ENCODE results near the gene UBE2B. TPM values are rescaled to one million over a fixed set of nuclear protein-coding genes. Genes with fewer than 3 reads are reported as not detected.

UBE2B gene
- total RNA-seq, 2 donors from 2014 or later, result 54.5 to 62.0 TPM

- H3K27ac Mint-ChIP-seq, result no peak overlapping the region
Measured at GRCh38 chr5:134435560-134435959, 64.2 kb downstream of the UBE2B start.

GRCh38 chr5:134436523-134437339 lies 65.4 kb downstream of the UBE2B start:
- Histone ChIP-seq H3K4me3 (ENCODE audit: low read length) (no peak overlapping the region), H3K9me3 (ENCODE audit: control insufficient read depth, low read length) (no peaks in the 10 kb centered on the region), H3K4me1 (ENCODE audit: control insufficient read depth, insufficient read depth, low read length) (no peaks in the 10 kb centered on the region), H3K27ac (ENCODE audit: low read depth, low read length) (no peak overlapping the region), H3K27me3 (ENCODE audit: control insufficient read depth, insufficient read depth, low read length, poor library complexity, severe bottlenecking) (no peaks in the 10 kb centered on the region), H3K36me3 (ENCODE audit: control insufficient read depth, insufficient read depth, low read length) (no peaks in the 10 kb centered on the region), H3K9ac (ENCODE audit: extremely low read depth, low read length, poor library complexity, severe bottlenecking) (no peak overlapping the region)
- no peak for DNase-seq
- Mint-ChIP-seq H3K9me3 (no peaks in the 10 kb centered on the region), H3K4me1 (peaks cover 17% of the 10 kb centered on the region), H3K36me3 (ENCODE audit: low read depth) (no peaks in the 10 kb centered on the region), H3K27me3 (ENCODE audit: insufficient read depth) (no peaks in the 10 kb centered on the region), H3K27ac (peak overlapping the region; percentile 85), H3K4me3 (no peak overlapping the region)
- WGBS, 2 experiments (ENCODE audit: insufficient coverage in 1 of 2, insufficient read length in 1 of 2), result 75 to 78% methylated on average over 10 to 20 of the region's 20 CpGs
- TF ChIP-seq, protein P1, sequence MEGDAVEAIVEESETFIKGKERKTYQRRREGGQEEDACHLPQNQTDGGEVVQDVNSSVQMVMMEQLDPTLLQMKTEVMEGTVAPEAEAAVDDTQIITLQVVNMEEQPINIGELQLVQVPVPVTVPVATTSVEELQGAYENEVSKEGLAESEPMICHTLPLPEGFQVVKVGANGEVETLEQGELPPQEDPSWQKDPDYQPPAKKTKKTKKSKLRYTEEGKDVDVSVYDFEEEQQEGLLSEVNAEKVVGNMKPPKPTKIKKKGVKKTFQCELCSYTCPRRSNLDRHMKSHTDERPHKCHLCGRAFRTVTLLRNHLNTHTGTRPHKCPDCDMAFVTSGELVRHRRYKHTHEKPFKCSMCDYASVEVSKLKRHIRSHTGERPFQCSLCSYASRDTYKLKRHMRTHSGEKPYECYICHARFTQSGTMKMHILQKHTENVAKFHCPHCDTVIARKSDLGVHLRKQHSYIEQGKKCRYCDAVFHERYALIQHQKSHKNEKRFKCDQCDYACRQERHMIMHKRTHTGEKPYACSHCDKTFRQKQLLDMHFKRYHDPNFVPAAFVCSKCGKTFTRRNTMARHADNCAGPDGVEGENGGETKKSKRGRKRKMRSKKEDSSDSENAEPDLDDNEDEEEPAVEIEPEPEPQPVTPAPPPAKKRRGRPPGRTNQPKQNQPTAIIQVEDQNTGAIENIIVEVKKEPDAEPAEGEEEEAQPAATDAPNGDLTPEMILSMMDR (conservative IDR thresholded peaks at IDR 0.05), result no peak

More at GRCh38 chr5:134435560-134435959, 64.2 kb downstream of the UBE2B start:
- no peaks in the 10 kb centered on the region for H3K27me3 ChIP-seq (ENCODE audit: control insufficient read depth, insufficient read depth, low read length, poor library complexity, severe bottlenecking)
- H3K9me3 ChIP-seq (ENCODE audit: control insufficient read depth, low read length), result no peaks in the 10 kb centered on the region
- H3K4me1 ChIP-seq (ENCODE audit: control insufficient read depth, insufficient read depth, low read length), result no peaks in the 10 kb centered on the region
- no peak overlapping the region for H3K4me3 ChIP-seq (ENCODE audit: low read length)
- no peaks in the 10 kb centered on the region for H3K9me3 Mint-ChIP-seq
- H3K27ac ChIP-seq (ENCODE audit: low read depth, low read length), result no peak overlapping the region
- H3K4me3 Mint-ChIP-seq, result no peak overlapping the region
- TF ChIP-seq, protein P1 (conservative IDR thresholded peaks at IDR 0.05), result no peak
- H3K36me3 ChIP-seq (ENCODE audit: control insufficient read depth, insufficient read depth, low read length), result no peaks in the 10 kb centered on the region
- no peak overlapping the region for H3K9ac ChIP-seq (ENCODE audit: extremely low read depth, low read length, poor library complexity, severe bottlenecking)
- 89 to 94% methylated on average over 2 of the region's 2 CpGs for WGBS, 2 experiments (ENCODE audit: insufficient coverage in 1 of 2, insufficient read length in 1 of 2)
- H3K36me3 Mint-ChIP-seq (ENCODE audit: low read depth), result no peaks in the 10 kb centered on the region
- no peaks in the 10 kb centered on the region for H3K27me3 Mint-ChIP-seq (ENCODE audit: insufficient read depth)
- no peak for DNase-seq
- peaks cover 13% of the 10 kb centered on the region for H3K4me1 Mint-ChIP-seq

DNA sequence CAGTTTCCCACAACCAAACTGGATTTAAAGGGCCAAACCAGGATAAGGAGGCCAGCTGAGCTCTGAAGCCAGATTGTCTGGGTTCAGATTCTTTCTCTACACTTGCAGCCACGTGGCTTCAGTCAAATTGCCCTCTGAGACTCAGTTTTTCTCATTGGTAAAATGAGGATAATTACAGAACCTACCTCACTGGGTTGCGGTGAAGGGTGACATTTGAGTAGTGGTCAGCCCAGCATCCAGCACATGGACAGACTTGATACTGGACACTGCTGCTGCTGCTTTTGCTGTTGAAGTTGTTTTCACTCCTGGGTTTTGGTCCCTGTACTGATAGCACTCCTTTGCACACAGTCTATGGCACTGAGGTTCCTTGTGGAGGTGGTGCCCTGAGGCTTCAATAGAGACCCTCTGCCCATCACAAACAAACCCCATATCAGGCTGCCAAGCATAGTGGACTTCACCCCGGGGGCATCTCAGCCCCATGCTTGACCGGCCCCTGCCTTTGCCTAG lies 66.0 kb downstream of the UBE2B start:
- H3K9ac ChIP-seq (ENCODE audit: extremely low read depth, low read length, poor library complexity, severe bottlenecking), result no peak overlapping the region
- Mint-ChIP-seq H3K27ac (peak overlapping the region; percentile 85), H3K9me3 (no peaks in the 10 kb centered on the region), H3K27me3 (ENCODE audit: insufficient read depth) (no peaks in the 10 kb centered on the region), H3K36me3 (ENCODE audit: low read depth) (no peaks in the 10 kb centered on the region), H3K4me3 (no peak overlapping the region), H3K4me1 (peaks cover 22% of the 10 kb centered on the region)
- DNase-seq, result no peak
- TF ChIP-seq, protein P1 (conservative IDR thresholded peaks at IDR 0.05), result no peak
- no peaks in the 10 kb centered on the region for H3K4me1 ChIP-seq (ENCODE audit: control insufficient read depth, insufficient read depth, low read length)
- H3K27me3 ChIP-seq (ENCODE audit: control insufficient read depth, insufficient read depth, low read length, poor library complexity, severe bottlenecking), result no peaks in the 10 kb centered on the region
- no peak overlapping the region for H3K27ac ChIP-seq (ENCODE audit: low read depth, low read length)
- WGBS, 2 experiments (ENCODE audit: insufficient coverage in 1 of 2, insufficient read length in 1 of 2), result 94% methylated on average over 2 to 4 of the region's 4 CpGs
- no peaks in the 10 kb centered on the region for H3K36me3 ChIP-seq (ENCODE audit: control insufficient read depth, insufficient read depth, low read length)
- H3K4me3 ChIP-seq (ENCODE audit: low read length), result no peak overlapping the region
- no peaks in the 10 kb centered on the region for H3K9me3 ChIP-seq (ENCODE audit: control insufficient read depth, low read length)
